HG02852 (cell line): Measurements from ENCODE around the gene TCF15.
A peak's percentile ranks its signal among the peaks of the same experiment; 100 is the strongest.

ENCODE experiments used
- ATAC-seq: cut with Tn5 transposase; IDR thresholded peaks from one replicate; pipeline ENCODE4 v1.9.1; 2021; ENCODE audit warnings: mild to moderate bottlenecking, moderate library complexity; ENCODE audit not compliant: unreplicated experiment

The TCF15 gene

DNA sequence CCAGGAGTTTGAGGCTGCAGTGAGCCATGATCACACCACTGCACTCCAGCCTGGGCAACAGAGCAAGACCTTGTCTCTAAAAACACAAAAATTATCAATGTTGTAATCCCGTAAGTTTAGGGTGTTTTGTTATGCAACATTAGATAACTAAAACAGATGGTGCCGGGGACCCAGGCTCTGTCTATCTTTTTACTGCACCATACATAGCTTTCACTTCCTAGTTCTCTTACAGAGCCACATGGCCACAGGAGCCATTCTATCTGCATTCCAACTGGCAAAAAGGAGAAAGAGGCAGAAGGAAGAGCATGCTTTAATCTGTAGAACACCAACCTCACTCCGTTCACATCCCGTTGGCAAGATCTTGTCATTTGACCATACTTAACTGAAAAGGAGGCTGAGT is 5.4 kb upstream of the TCF15 start:
- ATAC-seq: no peak

DNA sequence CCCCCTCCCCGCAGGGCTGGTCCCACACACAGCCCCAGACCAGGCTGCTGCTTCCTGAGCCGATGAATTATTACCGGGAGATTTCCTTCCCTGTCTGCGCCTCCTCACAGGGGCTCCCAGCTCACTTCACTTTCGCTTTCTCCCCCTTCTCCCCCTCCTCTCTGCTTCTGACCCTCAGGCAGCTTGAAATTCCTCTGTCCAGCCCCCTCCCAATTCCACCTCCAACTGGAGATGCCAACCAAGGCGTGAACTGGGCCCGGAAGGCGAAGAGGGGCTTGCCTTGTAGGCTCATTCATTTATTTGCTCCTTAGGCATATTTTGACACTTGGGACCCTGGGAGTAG is 1.7 kb upstream of the TCF15 start:
- ATAC-seq: no peak

DNA sequence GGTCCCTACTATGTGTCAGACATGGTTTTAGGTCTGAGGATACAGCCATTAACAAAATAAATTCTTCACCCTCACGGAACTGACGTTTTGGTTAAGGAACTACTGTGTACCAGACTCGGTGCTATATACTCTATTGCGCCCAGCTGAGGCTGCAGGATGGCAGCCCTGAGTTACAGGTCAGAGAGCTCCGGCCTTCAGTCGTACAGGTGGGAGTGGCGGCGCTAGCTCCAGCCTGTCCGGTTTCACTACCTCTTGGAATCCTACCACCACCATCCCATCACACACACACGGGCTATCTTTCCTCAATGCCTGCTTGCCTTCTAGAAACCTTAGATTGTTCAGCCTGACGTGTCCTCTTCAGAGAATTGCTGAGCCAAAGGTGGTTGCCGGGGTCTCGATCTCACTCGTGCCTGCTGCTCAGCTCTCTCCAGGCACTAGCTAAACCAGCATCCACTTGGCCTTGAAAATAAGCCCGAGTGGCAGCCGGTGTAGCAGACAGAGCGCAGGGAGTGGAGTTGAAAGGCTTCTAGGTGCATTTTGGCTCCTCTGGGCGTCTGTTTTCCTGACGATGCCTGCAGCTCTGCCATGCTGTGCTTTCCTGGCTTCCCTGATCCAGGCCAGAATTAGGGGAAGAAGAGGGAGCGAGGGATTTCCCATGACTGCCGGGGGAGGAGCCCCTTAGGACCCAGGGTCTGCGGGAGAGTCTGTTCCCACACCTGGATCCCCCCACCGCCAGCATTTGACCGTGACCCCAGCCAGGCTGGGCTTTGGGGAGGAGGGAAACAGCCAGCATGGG is 1.1 kb upstream of the TCF15 start:
- ATAC-seq: no peak

DNA sequence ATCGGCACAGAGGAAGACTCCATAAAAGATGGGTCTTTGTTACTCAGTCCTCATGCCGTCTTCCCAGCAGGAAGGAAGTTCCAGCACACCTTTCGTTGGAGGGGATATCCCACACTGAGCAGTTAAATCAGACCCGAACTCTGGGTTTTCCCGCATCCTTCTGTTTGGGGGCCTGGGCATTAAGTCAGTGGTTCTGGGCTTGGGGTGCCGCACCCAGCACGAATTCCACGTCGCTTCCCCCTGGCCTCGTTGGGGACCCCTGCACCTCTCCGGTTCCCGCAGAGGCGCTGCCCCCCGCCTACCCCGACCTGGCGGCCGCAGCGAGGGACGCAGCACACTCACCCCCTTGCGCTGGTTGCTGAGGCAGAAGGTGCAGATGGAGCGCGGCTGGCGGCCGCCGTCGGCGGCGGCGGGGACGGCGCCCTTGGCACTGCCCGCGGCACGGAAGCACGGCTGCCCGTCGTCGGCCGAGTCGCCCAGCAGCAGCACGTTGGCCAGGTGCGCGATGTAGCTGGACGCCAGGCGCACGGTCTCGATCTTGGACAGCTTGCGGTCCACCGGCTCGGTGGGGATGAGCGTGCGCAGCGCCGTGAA is 641 bp downstream of the TCF15 start:
- no peak for ATAC-seq

DNA sequence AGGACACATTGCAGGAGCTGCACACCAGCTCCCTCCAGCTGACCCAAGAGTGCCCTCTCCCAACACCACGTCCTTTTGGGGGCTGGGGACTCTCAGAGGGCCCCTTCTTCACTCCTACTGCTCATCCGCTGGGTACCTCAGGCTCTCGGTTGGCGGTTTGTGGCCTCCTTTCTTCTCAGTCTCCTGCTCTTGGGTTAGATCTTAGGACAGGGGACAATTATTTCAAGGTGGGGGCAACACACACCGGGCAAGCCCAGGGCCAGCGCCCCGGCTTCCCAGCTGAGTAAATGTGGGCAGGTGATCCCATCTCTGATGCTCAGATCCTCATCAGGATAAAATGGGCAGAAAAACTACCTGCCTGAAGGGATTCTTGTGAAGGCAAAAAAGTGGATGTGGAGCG is 1.1 kb downstream of the TCF15 start:
- no peak for ATAC-seq

DNA sequence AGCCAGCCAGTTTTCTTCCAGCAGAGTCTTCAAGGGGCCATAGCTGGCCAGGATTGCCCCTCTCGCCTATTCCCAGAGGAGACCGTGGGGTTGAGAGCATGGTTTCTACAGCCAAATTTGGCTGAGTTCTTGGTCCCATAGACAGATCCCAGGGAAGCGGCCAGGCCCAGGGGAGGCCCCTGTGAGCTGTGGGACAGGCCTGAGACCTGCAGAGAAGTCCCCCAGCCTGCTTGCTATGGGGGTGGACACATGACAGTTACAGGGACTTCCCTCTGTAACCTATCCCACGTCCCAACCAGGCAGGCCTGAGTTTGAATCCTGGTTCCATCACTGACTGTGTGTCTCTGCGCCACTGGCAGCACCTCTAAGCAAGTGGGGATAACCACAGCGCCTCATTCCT is 2.6 kb downstream of the TCF15 start:
- ATAC-seq: no peak

DNA sequence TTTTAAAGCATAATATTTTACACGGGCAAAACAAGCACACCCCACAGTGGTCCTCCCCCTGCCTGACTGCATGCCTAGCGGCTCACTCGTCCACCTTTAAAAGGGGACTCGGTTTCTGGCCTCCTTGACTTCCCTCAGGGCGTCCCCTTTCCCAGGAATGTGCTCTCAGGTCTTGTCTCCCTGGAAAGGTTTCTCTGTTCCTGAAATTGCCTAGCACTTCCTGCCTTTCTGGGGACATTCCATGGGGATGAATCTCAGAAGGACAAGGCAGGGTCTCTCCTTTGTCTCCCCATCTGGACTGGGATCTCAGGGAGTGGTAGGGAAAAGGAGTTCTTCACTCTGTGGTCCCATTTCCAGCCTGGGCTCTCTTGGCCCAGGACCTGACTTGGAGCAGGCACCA is 4.9 kb downstream of the TCF15 start:
- no peak for ATAC-seq

DNA sequence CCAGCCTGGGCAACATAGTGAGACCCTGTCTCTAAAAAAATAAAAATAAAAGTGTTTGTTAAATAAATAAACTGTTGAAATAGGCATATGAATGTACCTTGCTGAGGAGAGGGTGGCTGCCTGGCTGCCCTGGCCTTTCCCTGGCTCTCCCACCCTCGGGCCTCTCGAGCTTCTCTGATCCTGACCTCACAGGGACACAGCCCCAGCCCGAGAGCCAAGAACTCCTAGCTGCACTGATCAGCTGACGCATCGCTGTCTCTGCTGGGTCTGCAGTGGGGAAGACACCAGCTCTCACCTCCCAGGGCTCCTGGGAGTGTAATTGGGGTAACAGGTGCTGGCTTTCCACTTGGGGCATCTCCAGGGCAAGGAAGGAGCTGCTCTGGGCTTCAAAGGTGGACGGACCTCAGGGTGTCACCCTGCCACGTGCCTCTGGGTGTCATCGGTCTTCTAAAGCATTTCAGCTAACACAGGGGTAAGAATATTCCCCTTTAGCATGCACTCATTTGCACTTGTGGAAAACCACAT is 6.9 kb downstream of the TCF15 start:
- no peak for ATAC-seq

DNA sequence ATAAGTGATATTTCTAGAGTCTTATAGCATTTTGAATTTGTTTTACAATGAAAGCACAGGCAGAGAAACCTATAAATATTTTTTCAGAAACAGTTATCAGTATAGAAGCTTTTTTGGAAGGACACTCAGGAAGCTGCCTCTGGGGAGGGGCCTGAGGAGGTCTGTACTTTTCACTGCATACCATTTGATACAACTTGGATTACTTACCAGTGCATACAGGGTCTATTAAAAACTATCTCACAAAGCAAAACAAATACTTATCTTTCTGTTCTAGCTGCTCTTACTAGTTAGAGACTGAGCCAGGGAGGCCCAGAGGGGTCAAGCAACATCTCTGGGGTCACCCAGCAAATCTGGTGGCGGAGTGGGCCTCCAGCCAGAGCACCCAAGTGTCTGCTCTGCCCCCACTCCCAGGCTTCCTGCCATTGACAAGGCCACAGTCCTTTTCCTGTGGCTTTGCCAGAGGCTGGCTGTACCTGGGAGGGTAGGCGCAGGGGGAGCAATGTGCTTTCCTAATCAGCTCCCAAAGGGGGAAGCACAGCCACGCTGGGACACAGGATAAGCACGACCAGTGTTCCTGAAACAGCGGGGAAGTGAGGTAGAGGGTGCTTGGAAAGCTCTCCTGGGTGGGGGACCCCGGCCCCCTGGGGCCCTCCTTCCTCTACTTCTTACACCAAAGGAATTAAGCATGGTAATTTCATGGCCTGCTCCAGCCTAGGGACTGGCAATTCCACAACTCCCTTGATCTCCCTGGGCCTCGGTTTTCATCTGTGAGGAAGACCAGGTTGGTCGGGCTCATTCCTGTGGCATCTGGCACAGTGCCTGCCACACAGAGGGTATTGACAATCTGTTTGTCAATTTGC is 7.8 kb downstream of the TCF15 start:
- ATAC-seq: no peak

DNA sequence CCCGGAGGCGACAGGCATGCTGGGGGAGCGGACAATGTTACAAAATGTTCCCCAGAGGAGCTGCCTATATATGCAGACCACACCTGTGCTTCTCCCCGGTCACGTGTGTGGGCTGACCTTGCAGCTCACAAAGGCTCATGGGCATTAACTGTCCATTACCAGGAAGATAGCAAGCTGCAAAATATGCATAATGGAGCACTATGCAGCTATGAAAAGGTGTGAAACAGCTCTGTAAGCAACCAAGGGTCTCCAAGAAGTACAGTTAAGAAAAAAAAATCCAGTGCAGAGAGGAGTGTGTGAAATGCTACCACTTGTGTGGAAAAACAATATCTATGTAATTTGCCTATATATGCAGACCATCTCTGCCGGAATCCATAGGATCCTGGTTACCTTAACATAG is 9.4 kb downstream of the TCF15 start:
- no peak for ATAC-seq

DNA sequence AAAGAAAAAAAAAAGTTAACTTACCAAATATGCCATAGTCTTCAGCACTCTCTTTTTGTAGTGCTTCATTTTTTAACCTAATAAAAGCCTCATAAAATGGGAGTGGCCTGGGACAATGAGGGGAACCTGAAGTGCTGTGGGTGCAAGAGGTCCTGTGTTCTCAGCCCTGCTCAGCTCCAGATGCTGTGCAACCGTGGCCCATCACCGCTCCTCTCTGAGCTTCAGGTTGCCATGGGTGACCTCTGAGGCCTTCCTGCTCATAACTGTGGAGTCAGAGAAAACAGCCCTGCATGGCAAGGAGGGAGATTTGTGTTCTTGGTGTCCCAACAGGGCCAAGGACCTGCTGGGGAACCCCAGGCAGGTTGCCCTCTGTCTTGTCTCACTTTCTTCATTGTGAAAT is 10.0 kb downstream of the TCF15 start:
- no peak for ATAC-seq

DNA sequence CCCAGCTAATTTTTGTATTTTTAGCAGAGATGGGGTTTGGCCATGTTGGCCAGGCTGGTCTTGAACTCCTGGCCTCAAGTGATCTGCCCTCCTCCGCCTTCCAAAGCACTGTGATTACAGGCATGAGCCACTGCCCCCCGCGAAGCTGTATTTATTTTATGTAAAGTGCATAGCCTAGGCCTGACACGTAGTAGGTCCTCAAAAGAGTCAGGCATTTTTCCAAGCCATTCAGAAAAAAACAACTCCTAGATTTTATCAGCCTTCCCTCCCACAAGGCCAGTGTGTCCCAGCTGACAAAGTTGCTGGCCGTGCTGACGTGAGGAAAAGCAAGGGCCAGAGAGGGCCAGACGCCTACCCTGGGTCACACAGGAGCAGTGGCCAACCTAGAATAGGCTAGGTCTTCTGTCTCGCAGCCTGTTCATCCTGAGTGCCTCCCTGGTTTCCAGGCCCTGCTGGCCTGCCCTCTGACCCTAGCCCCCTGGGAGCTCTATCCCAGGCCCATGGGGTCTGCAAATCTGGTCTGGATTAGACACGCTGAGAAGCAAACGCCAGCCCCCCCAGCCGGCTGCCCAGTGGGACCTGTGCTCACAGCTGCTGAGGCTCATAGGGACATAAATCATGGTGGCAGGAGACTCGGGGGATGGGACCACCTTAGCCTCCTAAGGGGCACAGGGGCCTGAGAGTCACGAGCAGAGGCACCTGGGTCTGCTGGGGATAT is 11.8 kb downstream of the TCF15 start:
- no peak for ATAC-seq

DNA sequence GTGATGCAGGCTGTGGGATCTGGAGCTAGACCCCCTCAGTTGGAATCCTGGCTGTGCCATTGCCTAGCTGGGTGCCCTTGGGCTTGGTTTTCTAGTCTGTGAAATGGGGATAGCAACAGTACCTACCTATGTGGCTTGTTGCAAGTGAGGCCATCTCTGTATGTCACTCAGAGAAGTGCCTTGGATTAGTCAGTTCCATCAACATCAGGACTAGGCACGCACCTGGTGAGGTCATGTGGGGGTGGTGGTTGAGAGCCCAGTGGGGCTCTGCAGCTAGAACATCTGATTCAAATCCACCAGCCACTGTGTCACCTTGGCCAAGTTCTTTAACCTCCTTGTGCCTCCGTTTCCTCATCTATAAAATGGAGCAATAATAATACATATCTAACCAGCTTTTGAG is 12.5 kb downstream of the TCF15 start:
- no peak for ATAC-seq

DNA sequence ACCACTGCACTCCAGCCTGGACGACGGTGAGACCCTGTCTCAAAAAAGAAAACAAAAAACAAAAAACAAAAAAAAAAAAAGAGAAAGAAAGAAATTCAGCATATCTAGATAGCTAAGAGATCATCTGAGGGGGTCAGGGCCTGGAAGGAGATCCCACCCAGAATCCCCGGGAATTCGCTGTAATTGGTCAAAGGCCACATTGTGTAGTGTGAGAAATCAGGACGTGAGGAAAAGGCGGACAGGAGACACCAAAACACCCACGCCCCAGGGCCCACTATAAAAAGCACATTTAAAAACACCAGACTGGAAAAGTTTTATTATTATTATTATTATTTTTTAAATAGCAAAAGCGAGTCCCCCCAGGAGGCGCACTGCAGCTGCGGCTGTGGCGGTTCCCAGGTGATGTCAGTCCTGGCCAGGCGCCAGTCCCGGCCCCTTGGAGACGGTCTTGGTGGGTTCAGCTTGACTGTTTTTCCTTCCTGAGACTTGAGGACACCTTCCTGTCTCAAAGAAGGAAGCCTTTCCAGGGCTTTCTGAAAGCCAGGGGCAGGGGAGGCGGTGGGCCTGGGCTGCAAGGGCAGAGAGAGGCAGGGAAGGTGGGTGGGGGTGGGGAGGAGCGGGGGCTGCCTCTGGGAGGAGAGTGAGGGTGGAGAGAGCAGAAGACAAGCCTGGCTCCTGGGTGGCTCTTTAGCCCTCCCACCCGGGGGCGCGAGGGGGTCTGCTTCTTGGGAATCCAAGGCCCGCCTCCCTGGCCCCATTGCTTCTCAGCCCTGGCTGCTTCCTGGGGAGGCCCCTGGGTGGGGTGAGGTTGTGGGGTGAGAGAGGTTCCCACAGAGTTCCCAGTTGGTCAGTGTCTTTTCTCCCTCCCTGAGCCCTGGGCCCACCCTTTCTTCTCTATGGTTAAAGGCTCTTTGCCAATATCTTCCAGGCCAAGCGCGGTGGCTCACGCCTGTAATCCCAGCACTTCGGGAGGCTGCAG is 14.5 kb downstream of the TCF15 start:
- no peak for ATAC-seq

DNA sequence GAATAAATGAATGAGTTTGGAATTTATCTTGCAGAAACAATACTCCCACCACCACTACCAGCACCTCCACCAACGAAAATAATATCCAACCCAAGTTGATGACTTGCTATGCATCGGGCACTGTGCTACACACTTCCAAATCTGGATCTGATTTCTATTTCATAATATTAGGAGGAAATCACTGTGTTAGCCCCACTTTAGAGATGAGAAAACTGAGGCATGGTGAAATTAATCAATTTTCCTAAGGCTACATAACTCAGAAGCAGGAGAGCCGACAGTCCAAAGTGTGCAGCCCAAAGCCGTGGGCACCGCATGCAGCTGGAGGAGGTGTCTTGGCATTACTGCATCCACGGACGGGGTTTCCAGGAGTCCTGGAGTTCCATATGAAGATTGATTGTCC is 17.6 kb downstream of the TCF15 start:
- ATAC-seq: no peak

DNA sequence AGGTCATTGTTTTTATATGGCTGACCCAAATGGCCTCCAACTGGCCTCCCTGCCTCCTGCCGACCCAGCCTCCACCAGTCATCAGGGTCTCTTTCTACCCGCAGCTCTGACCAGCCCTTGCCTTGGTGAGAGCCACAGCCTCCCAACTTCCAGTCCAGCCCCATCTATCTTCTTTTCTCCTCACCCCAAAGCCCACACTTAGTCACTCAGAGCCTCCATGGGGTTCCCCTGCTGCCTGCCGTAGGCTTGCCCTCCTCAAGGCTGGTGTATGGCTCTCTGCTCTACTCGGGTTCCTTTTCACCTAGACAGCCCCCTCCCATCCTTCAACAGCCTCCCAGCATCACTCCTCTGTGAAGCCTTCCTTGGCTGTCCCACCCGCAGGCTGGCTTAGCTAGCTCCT is 18.2 kb downstream of the TCF15 start:
- no peak for ATAC-seq

DNA sequence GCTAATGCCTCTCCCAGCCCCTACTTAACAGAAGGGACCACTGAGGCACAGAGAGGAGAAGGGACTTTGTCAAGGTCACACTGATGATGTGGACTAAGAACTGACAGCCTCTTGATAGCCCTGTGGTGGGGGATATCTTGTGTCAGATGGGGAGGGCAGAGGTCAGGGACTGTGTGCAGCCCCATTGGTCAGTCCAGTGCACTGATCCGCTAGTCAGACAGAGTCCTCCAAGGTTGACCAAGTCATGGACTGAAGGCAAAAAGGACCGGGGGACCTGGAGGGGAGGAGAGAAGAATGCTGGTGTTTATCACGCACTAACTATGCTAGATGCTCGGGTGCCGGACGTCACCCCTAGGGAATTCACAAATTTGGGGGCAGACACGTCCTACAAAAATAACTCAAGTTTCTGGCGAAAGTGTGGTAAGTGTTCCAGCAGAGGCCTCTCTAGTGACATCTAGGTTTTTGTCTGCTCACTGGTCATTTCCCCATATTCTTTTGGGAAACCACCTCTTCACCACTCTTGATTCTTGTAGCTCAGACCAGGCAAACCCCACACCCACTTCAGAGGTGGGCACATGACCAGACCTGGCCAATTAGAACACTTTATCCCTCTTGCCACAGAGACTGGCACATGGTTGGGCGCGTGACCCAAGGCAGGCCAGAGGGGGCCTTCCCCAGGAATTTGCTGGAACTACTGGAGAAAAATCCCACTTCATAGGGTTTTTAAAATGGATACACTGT is 21.0 kb downstream of the TCF15 start:
- ATAC-seq: peak; percentile 70

DNA sequence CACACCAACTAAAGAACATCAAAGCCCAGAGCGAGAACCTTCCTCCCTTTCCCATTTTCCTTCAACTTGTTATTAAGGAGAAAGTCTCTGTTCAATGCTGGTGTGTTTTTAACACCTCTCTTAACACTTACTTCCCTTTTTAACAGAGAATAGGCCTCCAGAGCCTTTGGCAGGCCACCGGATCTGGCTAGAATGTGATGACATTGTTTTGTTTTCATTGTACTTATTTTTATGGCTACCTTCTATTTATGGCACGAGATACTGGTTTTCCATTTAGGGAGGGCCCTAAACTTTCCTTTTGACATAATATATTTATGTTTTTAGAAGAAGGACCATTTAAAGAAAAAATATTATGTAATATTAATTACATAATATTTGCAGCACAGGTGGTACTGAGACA is 21.6 kb downstream of the TCF15 start:
- ATAC-seq: no peak

DNA sequence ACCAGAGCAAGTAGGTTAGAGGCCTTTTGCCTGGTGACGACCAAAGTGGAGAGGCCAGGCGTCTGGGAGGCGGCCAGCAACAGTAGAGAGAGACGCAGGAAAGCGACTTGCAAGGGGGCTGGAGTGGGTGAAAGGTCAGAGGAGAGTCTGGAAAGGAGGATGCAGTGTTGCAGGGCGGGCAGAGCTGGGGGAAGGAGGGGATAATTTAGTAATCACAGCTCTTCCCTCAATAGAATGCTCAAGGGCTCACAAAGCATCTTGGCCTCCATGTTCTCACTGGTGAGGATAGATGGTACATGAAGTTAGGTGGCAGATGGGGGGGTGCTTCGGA is 25.2 kb downstream of the TCF15 start:
- no peak for ATAC-seq
